Measurements from ENCODE around the gene ARHGAP4.

Gene ARHGAP4

GRCh38 chrX:153925387-153925738, 701 bp downstream of the ARHGAP4 start:
- DNase-seq = no peak

DNA sequence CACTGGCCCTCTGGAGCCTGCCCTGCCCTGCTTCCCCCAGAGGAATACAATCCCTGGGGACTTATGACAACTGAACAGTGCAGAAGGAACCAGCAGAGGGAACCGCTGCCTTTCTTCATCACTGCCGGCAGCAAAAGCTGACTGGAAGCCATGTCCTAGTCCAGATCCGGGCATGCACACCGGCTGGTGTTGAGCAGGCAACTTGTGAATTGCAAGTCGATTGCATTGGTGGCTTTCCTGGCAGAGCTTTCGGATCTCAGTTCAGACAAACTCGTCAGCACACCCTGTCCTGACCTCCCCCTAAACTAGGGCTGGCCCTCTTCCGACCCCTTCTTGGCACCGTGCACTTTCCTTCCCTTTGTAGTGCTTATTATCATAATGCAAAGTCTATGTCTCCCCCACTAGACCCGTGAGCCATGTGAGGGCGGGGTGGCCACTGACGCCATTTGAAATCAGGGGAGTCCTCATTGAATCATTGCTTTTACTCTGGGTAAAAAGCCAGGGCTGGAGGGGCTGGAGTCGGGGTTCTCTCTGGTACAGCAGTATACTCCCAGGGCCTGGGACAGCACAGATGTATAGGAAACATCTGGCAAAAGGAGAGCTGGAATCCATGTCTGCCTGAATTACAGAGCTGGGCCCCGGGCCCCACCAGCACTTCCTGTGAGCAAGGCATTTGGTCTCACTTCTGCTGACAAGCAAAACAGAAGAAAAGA, 1.8 kb downstream of the ARHGAP4 start:
- peak in 1 of 2 experiments; percentile 31 for DNase-seq

DNA sequence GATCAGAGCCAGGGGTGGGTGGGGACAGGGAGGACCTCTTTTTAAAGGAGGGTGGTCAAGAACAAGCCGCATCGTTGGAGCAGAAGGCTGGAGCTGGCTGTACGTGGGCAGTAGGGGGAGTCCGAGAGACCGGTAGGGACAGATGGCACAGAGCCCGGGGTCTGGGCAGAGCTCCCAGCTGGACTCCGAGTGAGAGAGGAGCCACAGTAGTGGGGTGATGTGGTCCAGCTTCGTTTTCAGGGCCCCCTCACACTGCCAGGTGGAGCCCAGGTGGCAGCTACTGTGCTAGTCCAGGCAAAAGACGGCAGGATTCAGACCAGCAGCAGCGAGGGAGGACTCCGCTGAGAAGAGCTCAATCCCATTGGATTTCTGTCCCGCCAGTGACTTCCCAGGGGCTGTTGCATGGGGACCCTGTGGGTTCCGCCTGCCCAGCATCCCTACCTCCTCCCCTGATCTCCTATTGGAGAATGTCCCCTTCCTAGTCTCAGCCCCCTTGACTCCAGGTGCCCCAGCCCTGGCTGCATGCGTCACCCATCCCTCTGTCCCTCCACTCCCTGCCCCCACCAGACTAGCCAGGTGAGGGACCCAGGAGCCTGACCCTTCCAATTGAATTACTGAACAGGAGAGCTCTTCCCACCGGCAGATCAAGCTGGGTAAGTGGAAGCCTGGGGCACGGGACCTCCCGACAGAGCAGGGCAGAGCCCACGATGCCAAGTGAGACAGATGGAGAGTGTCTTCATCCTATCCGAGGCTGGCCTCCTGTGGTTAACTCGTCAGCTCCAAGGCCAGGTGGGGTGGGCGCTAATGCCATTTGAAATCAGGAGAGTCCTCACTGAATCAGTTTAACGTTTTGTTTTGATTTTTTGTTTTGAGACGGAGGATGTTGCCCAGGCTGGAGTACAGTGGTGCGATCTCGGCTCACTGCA, 2.9 kb downstream of the ARHGAP4 start:
- no peak for DNase-seq

DNA sequence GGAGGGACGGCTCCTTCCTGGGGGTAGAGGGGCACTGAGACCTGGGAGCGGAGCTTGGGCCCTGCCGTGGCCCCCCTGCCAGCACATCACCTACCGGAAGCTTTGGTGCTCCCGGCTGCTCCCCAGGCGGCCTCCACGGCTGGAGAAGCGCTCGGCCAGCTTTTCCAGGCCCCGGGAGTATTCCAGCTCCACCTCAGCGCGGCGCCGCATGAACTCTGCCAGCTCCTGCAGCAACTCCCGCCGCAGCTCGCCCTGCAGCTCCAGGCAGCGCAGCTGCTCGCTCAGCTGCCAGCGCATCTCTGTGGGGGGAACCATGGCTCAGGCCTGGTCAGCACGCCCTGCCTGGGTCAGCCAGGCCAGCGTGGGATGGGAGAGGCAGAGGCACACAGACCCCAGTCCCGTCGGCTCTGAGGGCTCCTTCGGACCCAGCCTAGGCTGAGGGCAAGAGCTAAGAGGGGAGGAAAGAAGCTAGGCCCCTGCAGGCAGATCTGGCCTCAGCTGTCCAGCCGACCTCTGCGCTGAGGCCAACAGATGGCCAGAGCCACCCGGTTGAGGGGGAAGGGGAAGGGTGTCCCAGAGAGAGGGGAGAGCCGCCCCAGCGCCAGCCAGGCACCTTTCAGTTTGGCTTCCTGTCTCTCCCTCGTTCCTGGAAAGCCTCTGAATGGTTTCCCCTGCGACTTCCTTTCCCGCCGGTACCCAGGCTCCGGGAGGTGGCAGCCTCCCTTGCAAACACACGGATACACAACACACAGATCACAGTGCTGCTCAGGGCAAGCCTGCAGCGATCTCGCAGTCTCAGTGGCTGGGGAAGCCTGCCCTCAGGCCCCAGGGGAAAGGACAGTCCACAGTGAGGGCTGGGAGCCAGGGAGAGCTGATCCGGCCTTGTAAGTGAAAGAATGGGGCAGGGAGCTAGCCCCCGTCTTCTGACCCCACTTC, 4.3 kb downstream of the ARHGAP4 start:
- no peak for DNase-seq

DNA sequence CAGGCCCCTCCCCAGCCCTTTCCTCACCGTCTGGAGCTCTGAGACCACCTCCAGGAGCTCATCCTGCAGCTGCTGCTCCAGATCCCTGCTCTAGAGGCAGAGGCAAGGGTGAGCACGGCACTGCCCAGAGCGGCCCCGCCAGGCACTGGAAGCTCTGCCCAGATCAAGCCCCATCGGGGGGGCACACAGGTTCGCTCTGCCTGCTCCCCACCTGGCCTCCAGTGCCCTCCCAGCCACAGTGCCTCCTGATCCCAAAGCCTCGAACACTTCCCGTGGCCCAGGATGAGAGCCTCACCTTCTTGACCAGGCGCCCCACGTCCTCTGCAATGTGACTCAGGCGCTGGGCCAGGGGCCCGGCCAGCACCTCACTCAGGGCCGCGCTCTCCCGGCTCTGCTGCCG, 5.0 kb downstream of the ARHGAP4 start:
- no peak for DNase-seq

- no peak for DNase-seq
These were observed 5.5 kb downstream of the ARHGAP4 start for GRCh38 chrX:153920546-153920945.

GRCh38 chrX:153919281-153919680, 6.8 kb downstream of the ARHGAP4 start:
- DNase-seq = no peak

- no peak for DNase-seq
These were observed 8.2 kb downstream of the ARHGAP4 start for GRCh38 chrX:153917869-153918268.

- no peak for DNase-seq
These were observed 12.4 kb downstream of the ARHGAP4 start for GRCh38 chrX:153913701-153914100.

DNA sequence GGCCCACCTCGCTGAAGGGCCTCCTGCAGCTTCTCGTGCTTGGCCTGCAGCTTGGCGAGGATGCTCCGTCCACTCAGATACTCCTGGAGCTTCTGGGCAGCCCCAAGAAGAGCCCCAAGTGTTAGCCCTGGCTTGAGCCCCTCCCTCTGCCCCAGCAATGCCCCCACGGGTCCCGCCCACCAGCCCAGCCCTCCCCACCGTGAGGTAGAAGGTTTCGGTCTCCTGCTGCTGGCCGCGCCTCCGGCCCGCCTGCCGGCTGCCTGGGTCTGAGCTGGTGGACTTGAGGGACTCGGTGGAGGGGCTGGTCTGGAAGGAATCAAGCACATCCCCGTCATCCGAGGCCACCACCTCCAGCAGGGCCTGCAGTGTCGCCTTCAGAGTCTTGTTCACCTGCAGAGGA, 12.9 kb downstream of the ARHGAP4 start:
- DNase-seq = no peak

- DNase-seq = no peak
These were observed 14.3 kb downstream of the ARHGAP4 start for GRCh38 chrX:153911798-153912197.

DNA sequence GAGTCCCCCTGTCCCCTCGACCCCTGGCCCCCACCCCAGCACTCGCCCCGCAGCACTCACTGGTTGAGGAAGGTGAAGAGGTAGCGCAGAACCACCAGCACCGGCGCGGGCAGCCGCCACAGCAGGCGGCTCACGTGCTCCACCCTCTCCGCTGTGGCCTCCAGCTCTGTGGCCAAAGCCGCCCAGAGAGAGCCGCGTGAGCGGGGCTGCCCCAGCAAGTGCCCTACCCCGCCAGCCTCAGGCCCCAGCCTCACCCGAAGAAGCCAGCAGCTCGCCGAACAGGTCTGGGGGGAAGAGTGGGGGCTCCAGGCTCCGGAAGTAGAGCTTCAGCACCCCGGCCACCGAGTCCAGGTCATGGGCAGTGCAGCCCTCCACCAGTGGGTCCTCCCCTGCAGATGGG, 15.6 kb downstream of the ARHGAP4 start:
- no peak for DNase-seq

DNA sequence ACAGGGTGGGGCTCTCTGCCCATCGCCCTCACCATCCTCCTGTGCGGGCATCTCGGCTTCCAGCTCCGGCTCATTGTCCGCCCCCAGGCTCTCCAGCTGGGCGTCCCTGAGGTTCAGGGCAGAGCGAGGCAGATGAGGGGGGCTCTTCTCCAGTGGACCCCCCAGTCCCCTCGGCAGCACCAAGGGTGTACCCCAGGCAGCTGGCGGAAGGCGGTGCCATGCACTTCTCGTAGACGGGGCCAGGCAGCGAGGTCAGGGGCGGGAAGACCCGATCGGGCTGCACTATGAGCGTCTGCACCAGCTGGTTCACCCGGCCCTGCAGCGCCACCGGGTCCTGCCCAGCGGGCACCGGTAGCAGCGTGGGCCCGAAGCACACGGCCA, 16.1 kb downstream of the ARHGAP4 start:
- DNase-seq = no peak

- peak; percentile 19 to 48 for DNase-seq
These were observed 16.8 kb downstream of the ARHGAP4 start for GRCh38 chrX:153909024-153909979.

DNA sequence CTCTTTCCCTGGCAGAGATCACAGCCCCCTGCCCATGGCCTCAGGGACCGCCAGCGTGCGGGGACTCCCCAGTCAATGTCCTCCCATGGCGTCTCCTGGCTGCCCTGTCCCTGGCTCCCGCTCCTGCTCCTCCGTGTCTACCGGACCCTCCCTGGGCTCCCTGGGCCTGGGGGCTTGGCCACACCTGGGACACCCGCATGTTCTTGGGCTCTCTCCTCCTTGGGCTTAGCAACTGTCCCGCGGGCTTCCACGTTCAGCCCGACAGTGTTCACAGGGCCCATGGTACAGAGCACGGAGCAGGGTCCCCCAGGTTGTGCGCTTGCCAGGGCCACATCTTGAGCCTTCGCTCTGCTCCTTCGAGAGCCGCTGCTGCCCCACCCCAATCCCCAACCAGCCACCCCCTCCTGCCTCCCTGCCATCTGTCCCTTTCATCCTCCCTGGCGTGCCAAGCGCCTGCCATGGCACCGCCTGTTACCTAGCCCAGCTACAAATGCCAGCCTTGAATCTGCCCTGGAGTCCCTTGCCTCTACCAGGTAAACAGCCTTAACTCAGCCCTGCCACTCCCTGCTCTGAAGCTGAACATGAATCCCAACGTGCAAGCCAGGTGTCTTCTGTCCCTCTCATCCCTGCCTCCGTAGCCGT, 17.7 kb downstream of the ARHGAP4 start:
- DNase-seq = no peak

GRCh38 chrX:153907456-153907855, 18.6 kb downstream of the ARHGAP4 start:
- DNase-seq = no peak

GRCh38 chrX:153906126-153906917, 19.7 kb downstream of the ARHGAP4 start:
- no peak for DNase-seq

DNA sequence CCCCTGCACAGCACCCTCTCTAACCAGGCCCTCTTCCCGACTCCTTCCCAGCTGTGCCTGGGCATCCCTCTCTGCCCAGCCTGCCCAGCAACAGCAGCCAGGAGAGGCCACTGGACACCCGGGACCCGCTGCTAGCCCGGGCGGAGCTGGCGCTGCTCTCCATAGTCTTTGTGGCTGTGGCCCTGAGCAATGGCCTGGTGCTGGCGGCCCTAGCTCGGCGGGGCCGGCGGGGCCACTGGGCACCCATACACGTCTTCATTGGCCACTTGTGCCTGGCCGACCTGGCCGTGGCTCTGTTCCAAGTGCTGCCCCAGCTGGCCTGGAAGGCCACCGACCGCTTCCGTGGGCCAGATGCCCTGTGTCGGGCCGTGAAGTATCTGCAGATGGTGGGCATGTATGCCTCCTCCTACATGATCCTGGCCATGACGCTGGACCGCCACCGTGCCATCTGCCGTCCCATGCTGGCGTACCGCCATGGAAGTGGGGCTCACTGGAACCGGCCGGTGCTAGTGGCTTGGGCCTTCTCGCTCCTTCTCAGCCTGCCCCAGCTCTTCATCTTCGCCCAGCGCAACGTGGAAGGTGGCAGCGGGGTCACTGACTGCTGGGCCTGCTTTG, 20.5 kb downstream of the ARHGAP4 start:
- DNase-seq = no peak

GRCh38 chrX:153903991-153904957, 21.8 kb downstream of the ARHGAP4 start, which contains the start of gene AVPR2:
AVPR2 (plus strand) TSS chrX:153904673; CDS start chrX:153905146, 473 bp downstream.
- DNase-seq = no peak
